Transverse colon (tissue), 4 donors: ENCODE measurements around the gene PTPRJ. TPM values are rescaled to one million over a fixed set of nuclear protein-coding genes. Genes with fewer than 3 reads are reported as not detected.

Experiments used
- DNase-seq: peaks from one replicate; pipeline ENCODE4 v3.0.0-alpha.2; 2019
- H3K27ac ChIP-seq, 4 donors: fragments of 200-600 bp; sonication (generic); 2 replicates each; pipeline ENCODE4 v1.5.1; 2016 to 2018; ENCODE audit warnings: inconsistent platforms in 4 of 4
- H3K27me3 ChIP-seq: fragments of 200-600 bp; sonication (generic); 2 replicates; pipeline ENCODE4 v1.5.1; 2017; ENCODE audit warnings: inconsistent platforms
- H3K36me3 ChIP-seq, 4 donors: fragments of 200-600 bp; sonication (generic); 2 replicates each; pipeline ENCODE4 v1.5.1; 2017 to 2019; ENCODE audit warnings: inconsistent platforms in 4 of 4
- H3K4me1 ChIP-seq, 4 donors: fragments of 200-600 bp; sonication (generic); 2 replicates each; pipeline ENCODE4 v1.5.1; 2017 to 2020; ENCODE audit warnings: inconsistent platforms in 4 of 4
- H3K4me3 ChIP-seq, 4 donors: fragments of 200-600 bp; sonication (generic); 1 replicate in 1 of 4; 2 replicates in 3 of 4; pipeline versions ENCODE4 v1.5.1 to v1.6.1; 2017 to 2019; ENCODE audit warnings: inconsistent platforms in 4 of 4
- H3K9me3 ChIP-seq, 2 donors: fragments of 200-600 bp; sonication (generic); 2 replicates each; pipeline ENCODE4 v1.5.1; 2017 to 2019; ENCODE audit warnings: inconsistent platforms in 2 of 2
- CTCF ChIP-seq, 5 experiments: fragments of 200-600 bp in 3 of 5; fragments of 450-650 bp in 2 of 5; sonication (generic) in 3 of 5; IDR thresholded peaks; 1 replicate in 2 of 5; 2 replicates in 3 of 5; pipeline ENCODE4 v1.5.1; 2016 to 2017; ENCODE audit warnings: antibody characterized with exemption in 5 of 5, inconsistent platforms in 3 of 5, mild to moderate bottlenecking in 2 of 5, moderate library complexity in 1 of 5
- EP300 ChIP-seq: sonication (generic); formaldehyde crosslinking; IDR thresholded peaks from one replicate; pipeline ENCODE4 v1.6.1; 2017; ENCODE audit warnings: antibody characterized with exemption, low read depth
- POLR2A ChIP-seq: fragments of 450-650 bp; IDR thresholded peaks from one replicate; pipeline ENCODE4 v1.6.1; 2016; ENCODE audit warnings: antibody characterized with exemption, mild to moderate bottlenecking, moderate library complexity
- POLR2AphosphoS5 ChIP-seq, 3 donors: sonication (generic); formaldehyde crosslinking; IDR thresholded peaks; one replicate each; pipeline ENCODE4 v1.6.1; 2016; ENCODE audit warnings: antibody characterized with exemption in 3 of 3
- WGBS, 2 donors: methylation state at CpG; one replicate each; pipeline ENCODE4 v1.1.5; 2018; ENCODE audit warnings: low coverage in 1 of 2; 5-methylcytosine and 5-hydroxymethylcytosine counted together
- in situ Hi-C, 4 donors: fragments of 200-750 bp; cut with MboI; loops; one replicate each; pipeline versions ENCODE4 v1.15.0 to v1.15.1; 2017; ENCODE audit warnings: low sequenced_read_pairs in 3 of 4, low pct_ligation_motif_present in 1 of 4, low pct_unique_long_range_greater_than_20kb in 1 of 4
- intact Hi-C: fragments of 100-400 bp; cut with DNase I; formaldehyde crosslinking; loops from one replicate; pipeline ENCODE4 v1.15.1; 2023; ENCODE audit warnings: low total_unique reads
- total RNA-seq, 4 donors: library from RNA; depleted of rRNA; stranded (reverse); fragments of >200 nt; gene quantifications; one replicate each; pipeline ENCODE4 v1.1.0, GENCODE V29; 2016

Gene PTPRJ
- total RNA-seq, 4 donors from 2014 or later, result 25.3 to 40.8 (median 31.7) TPM

- Histone ChIP-seq H3K9me3 (no peaks in the 10 kb centered on the region), H3K36me3 (no peaks in the 10 kb centered on the region), H3K4me3 (no peak overlapping the region), H3K27me3 (no peaks in the 10 kb centered on the region), H3K27ac (no peak overlapping the region), H3K4me1 (no peaks in the 10 kb centered on the region)
- in situ Hi-C loops (no loop called here), intact Hi-C loops (no loop called here)
- 30 to 74% methylated on average over 2 to 4 of the region's 4 CpGs for WGBS, 2 donors
- no peak for DNase-seq
- TF ChIP-seq CTCF (IDR thresholded peaks at IDR 0.05) (no peak), POLR2AphosphoS5 (IDR thresholded peaks at IDR 0.05) (no peak), POLR2A (no peak), EP300 (no peak)
Observed at GRCh38 chr11:47955061-47955755, 25.2 kb upstream of the PTPRJ start.

GRCh38 chr11:47960015-47960414 lies 20.3 kb upstream of the PTPRJ start:
- no peak for TF ChIP-seq POLR2AphosphoS5 (IDR thresholded peaks at IDR 0.05)
- TF ChIP-seq POLR2A, result no peak
- TF ChIP-seq CTCF (IDR thresholded peaks at IDR 0.05), result no peak
- no peak for TF ChIP-seq EP300
- no peak overlapping the region for H3K27ac ChIP-seq
- H3K27me3 ChIP-seq, result no peaks in the 10 kb centered on the region
- H3K4me1 ChIP-seq, result no peaks in the 10 kb centered on the region
- no peaks in the 10 kb centered on the region for H3K36me3 ChIP-seq
- no peak overlapping the region for H3K4me3 ChIP-seq
- no peaks in the 10 kb centered on the region for H3K9me3 ChIP-seq
- in situ Hi-C loops (no loop called here), intact Hi-C loops (no loop called here)
- 93 to 100% methylated on average over 1 to 6 of the region's 6 CpGs for WGBS, 2 donors
- no peak for DNase-seq

DNA sequence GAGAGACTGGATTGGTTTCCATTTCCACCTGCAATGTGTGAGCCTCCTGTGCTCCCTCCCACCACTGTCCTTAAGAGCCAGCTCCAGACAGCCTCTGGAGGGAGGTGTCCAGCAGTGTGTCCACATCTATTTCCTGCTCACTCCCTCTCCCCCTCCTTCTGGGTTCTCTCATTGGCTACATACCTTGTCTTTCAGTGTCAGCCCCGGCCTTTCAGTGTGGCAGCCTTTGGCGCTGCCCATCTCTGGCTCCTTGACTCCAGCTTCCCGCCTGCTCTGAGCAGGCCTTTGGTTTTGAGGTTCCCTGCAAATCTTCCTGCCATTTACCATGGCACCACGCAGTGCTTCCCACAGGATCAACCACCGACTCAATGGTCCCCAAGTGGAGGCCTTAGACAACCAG lies 19.0 kb upstream of the PTPRJ start:
- Histone ChIP-seq H3K27ac (no peak overlapping the region), H3K9me3 (no peaks in the 10 kb centered on the region), H3K4me3 (no peak overlapping the region), H3K4me1 (no peaks in the 10 kb centered on the region), H3K27me3 (no peaks in the 10 kb centered on the region), H3K36me3 (no peaks in the 10 kb centered on the region)
- intact Hi-C loops (no loop called here), in situ Hi-C loops (no loop called here)
- 98% methylated on average over 5 of the region's 5 CpGs; no CpG with 5 or more reads in 1 of the 2 donors for WGBS, 2 donors
- no peak for DNase-seq
- TF ChIP-seq EP300, result no peak
- TF ChIP-seq CTCF (IDR thresholded peaks at IDR 0.05), result no peak
- TF ChIP-seq POLR2A, result no peak
- no peak for TF ChIP-seq POLR2AphosphoS5 (IDR thresholded peaks at IDR 0.05)

- Histone ChIP-seq H3K4me3 (no peak overlapping the region), H3K4me1 (no peaks in the 10 kb centered on the region), H3K27me3 (no peaks in the 10 kb centered on the region), H3K27ac (no peak overlapping the region), H3K36me3 (no peaks in the 10 kb centered on the region), H3K9me3 (no peaks in the 10 kb centered on the region)
- intact Hi-C loops, result no loop called here
- DNase-seq, result no peak
- 93 to 95% methylated on average over 3 to 6 of the region's 6 CpGs for WGBS, 2 donors
- in situ Hi-C loops, result no loop called here
- TF ChIP-seq POLR2AphosphoS5 (IDR thresholded peaks at IDR 0.05) (no peak), EP300 (no peak), POLR2A (no peak), CTCF (IDR thresholded peaks at IDR 0.05) (no peak)
Observed at GRCh38 chr11:47964546-47964945, 15.8 kb upstream of the PTPRJ start.
